ENCODE measurements around the gene C5orf63. TPM values are rescaled to one million over a fixed set of nuclear protein-coding genes. Genes with fewer than 3 reads are reported as not detected.

Gene C5orf63
- total and polyA plus RNA-seq, 2 of the 13 experiments (the other 11 are each of a cell fraction or from before 2014, with no cell fraction given): 7.9 to 8.8 TPM

- TF ChIP-seq EED (CRISPR knock-in tag; IDR thresholded peaks at IDR 0.05) (peak; percentile 56; the same call in 1 of the 2 replicates), PHF5A (CRISPR knock-in tag; IDR thresholded peaks at IDR 0.05; ENCODE audit: low read depth, unreplicated experiment) (no peak), DNMT3B (CRISPR knock-in tag; conservative IDR thresholded peaks at IDR 0.05) (no peak), ZHX1 (CRISPR knock-in tag; IDR thresholded peaks at IDR 0.05; ENCODE audit: low read depth) (no peak), ZNF260 (CRISPR knock-in tag; IDR thresholded peaks at IDR 0.05; ENCODE audit: borderline replicate concordance, low read depth) (no peak), ZNF335 (CRISPR knock-in tag; IDR thresholded peaks at IDR 0.05) (no peak), ZNF629 (CRISPR knock-in tag; conservative IDR thresholded peaks at IDR 0.05) (no peak), POGZ (CRISPR knock-in tag; IDR thresholded peaks at IDR 0.05) (peak; percentile 76), POLR2A (IDR thresholded peaks at IDR 0.05; ENCODE audit: insufficient read depth in 1 of 2, low read depth in 2 of 2, low read length in 2 of 2) (peak; percentile 89 to 90), ZNF878 (CRISPR knock-in tag; IDR thresholded peaks at IDR 0.05) (peak; percentile 93), NFIC (IDR thresholded peaks at IDR 0.05; ENCODE audit: low read length) (no peak), ZNF616 (CRISPR knock-in tag; IDR thresholded peaks at IDR 0.05; ENCODE audit: low read depth) (no peak; the same call in 1 of the 2 replicates), KDM6A (CRISPR knock-in tag; IDR thresholded peaks at IDR 0.05; ENCODE audit: low read depth) (no peak), ZNF468 (CRISPR knock-in tag; IDR thresholded peaks at IDR 0.05) (no peak), MIER3 (CRISPR knock-in tag; IDR thresholded peaks at IDR 0.05; ENCODE audit: borderline replicate concordance) (peak; percentile 70; the same call in 1 of the 2 replicates), ZNF232 (CRISPR knock-in tag; IDR thresholded peaks at IDR 0.05; ENCODE audit: borderline replicate concordance) (peak; percentile 65; the same call in 1 of the 2 replicates), ZNF710 (CRISPR knock-in tag; IDR thresholded peaks at IDR 0.05; ENCODE audit: borderline replicate concordance) (no peak), ZNF414 (CRISPR knock-in tag; IDR thresholded peaks at IDR 0.05) (peak; percentile 52), MIXL1 (CRISPR knock-in tag; IDR thresholded peaks at IDR 0.05) (peak; percentile 51; the same call in 1 of the 2 replicates), HDAC1 (CRISPR knock-in tag; IDR thresholded peaks at IDR 0.05) (peak; percentile 87), ZNF597 (CRISPR knock-in tag; IDR thresholded peaks at IDR 0.05) (no peak), ZNF563 (CRISPR knock-in tag; IDR thresholded peaks at IDR 0.05) (peak; percentile 88), ZKSCAN8 (CRISPR knock-in tag; IDR thresholded peaks at IDR 0.05; ENCODE audit: borderline replicate concordance) (no peak), SMC3 (IDR thresholded peaks at IDR 0.05; ENCODE audit: low read length) (no peak), RAD51 (IDR thresholded peaks at IDR 0.05; ENCODE audit: borderline replicate concordance) (no peak)
Observed at GRCh38 chr5:127030259-127031146, 42.8 kb downstream of the C5orf63 start, which contains the start of gene MARCHF3 (continued).
